Measurements from ENCODE around the gene PPFIA1.

GRCh38 chr11:70343636-70344035 is 73.1 kb downstream of the PPFIA1 start:
- no peak for TF ChIP-seq SUZ12 (IDR thresholded peaks at IDR 0.05)
- TF ChIP-seq NFRKB (IDR thresholded peaks at IDR 0.05): no peak
- no peak for TF ChIP-seq FOXK2 (IDR thresholded peaks at IDR 0.05)
- TF ChIP-seq BHLHE40 (IDR thresholded peaks at IDR 0.05; ENCODE audit: borderline replicate concordance): no peak
- no peak for TF ChIP-seq SP1 (IDR thresholded peaks at IDR 0.05)
- no peak for TF ChIP-seq PKNOX1 (IDR thresholded peaks at IDR 0.05)
- TF ChIP-seq ZNF384 (IDR thresholded peaks at IDR 0.05): no peak
- no peak for TF ChIP-seq TARDBP (IDR thresholded peaks at IDR 0.05)
- no peak for TF ChIP-seq ELF4 (IDR thresholded peaks at IDR 0.05)
- no peak for TF ChIP-seq CTBP1 (IDR thresholded peaks at IDR 0.05; ENCODE audit: borderline replicate concordance)

All from HEK293T (cell line).